Lung (tissue), 12 donors: Measurements from ENCODE around the gene CFAP251. TPM values are rescaled to one million over a fixed set of nuclear protein-coding genes. Genes with fewer than 3 reads are reported as not detected.

Experiments used
- ATAC-seq: fragments of 200-7000 bp; cut with Tn5 transposase; one replicate; pipeline ENCODE4 v1.9.1; 2020; ENCODE audit warnings: moderate number of reproducible peaks; ENCODE audit not compliant: insufficient read depth, low FRiP score
- DNase-seq, 3 donors: peaks; one replicate each; pipeline ENCODE4 v3.0.0-alpha.2; 2013 to 2017
- H3K27ac ChIP-seq, 2 donors: one replicate each; pipeline ENCODE4 v1.5.1; 2013; ENCODE audit warnings: mild to moderate bottlenecking in 2 of 2, moderate library complexity in 2 of 2, control low read depth in 1 of 2, inconsistent platforms in 1 of 2, low read depth in 1 of 2, low read length in 1 of 2
- H3K27me3 ChIP-seq, 3 donors: one replicate each; pipeline ENCODE4 v1.5.1; 2013; ENCODE audit warnings: low read length in 2 of 3; ENCODE audit not compliant: control insufficient read depth in 3 of 3, insufficient read depth in 3 of 3
- H3K36me3 ChIP-seq, 4 donors: one replicate each; pipeline ENCODE4 v1.5.1; 2013; ENCODE audit warnings: low read length in 4 of 4, mild to moderate bottlenecking in 1 of 4, moderate library complexity in 1 of 4; ENCODE audit not compliant: control insufficient read depth in 4 of 4, insufficient read depth in 4 of 4
- H3K4me1 ChIP-seq, 5 donors: one replicate each; pipeline ENCODE4 v1.5.1; 2013; ENCODE audit warnings: low read length in 5 of 5, mild to moderate bottlenecking in 2 of 5, moderate library complexity in 1 of 5; ENCODE audit not compliant: control insufficient read depth in 5 of 5, insufficient read depth in 5 of 5
- H3K4me3 ChIP-seq: one replicate; pipeline ENCODE4 v1.5.1; 2013; ENCODE audit warnings: mild to moderate bottlenecking, control low read depth, moderate library complexity
- H3K9ac ChIP-seq, 2 donors: one replicate each; pipeline ENCODE4 v1.5.1; 2013; ENCODE audit warnings: low read length in 2 of 2, control low read depth in 1 of 2; ENCODE audit not compliant: insufficient read depth in 1 of 2
- H3K9me3 ChIP-seq, 4 donors: one replicate each; pipeline ENCODE4 v1.5.1; 2013; ENCODE audit warnings: low read length in 3 of 4, mild to moderate bottlenecking in 1 of 4, moderate library complexity in 1 of 4; ENCODE audit not compliant: control insufficient read depth in 4 of 4, insufficient read depth in 3 of 4
- CTCF ChIP-seq: IDR thresholded peaks from 2 replicates; pipeline ENCODE4 v1.5.1; 2012; ENCODE audit warnings: mild to moderate bottlenecking; ENCODE audit errors: control extremely low read depth, extremely low read depth
- WGBS, 2 donors: extraction: QIAGEN DNeasy Blood & Tissue Kit; methylation state at CpG; one replicate each; pipeline ENCODE4 v1.1.7; 2013; 5-methylcytosine and 5-hydroxymethylcytosine counted together
- polyA plus RNA-seq, 2 donors: library from polyadenylated mRNA; stranded (reverse); fragments of 200-250 nt; gene quantifications; one replicate each; pipeline ENCODE4 v1.2.1, GENCODE V29; 2013
- total RNA-seq, 2 donors: library from RNA; depleted of rRNA in 1 of 2; stranded (reverse); fragments of >200 nt in 1 of 2; gene quantifications; one replicate each; pipeline ENCODE4 v1.2.1, GENCODE V29; 2014 to 2021
- donor health status: control.
- donor health status: control.
- donor health status: Bipolar disorder and iron deficiency.
- donor health status: healthy.
- donor health status: DM: yes; HTN: yes; CAD: no.

Gene CFAP251
- total and polyA plus RNA-seq, 4 donors: 6.9 to 35.4 (median 15.6) TPM

GRCh38 chr12:121992059-121992879 is 73.9 kb downstream of the CFAP251 start:
- peaks cover 0 to 13% (median 0%) of the 10 kb centered on the region in 5 donors for H3K4me1 ChIP-seq
- H3K36me3 ChIP-seq: no peaks in the 10 kb centered on the region
- no peak for TF ChIP-seq CTCF
- peaks cover 0 to 2% (median 0%) of the 10 kb centered on the region in 3 donors for H3K27me3 ChIP-seq
- 42 to 45% methylated on average over 21 of the region's 21 CpGs for WGBS, 2 donors
- H3K27ac ChIP-seq: peak overlapping the region; percentile 50 to 82
- DNase-seq (peak in 2 of 3 donors; percentile 19 to 57), ATAC-seq (peak; percentile 64)
- H3K4me3 ChIP-seq: no peak overlapping the region
- no peaks in the 10 kb centered on the region for H3K9me3 ChIP-seq
- H3K9ac ChIP-seq: no peak overlapping the region

GRCh38 chr12:121996050-121996944 is 77.9 kb downstream of the CFAP251 start:
- Histone ChIP-seq H3K27me3 (peaks cover 0 to 2% (median 0%) of the 10 kb centered on the region in 3 donors), H3K27ac (peak overlapping the region in 1 of 2 donors; percentile 4), H3K9me3 (no peaks in the 10 kb centered on the region), H3K4me3 (no peak overlapping the region), H3K36me3 (no peaks in the 10 kb centered on the region), H3K9ac (no peak overlapping the region), H3K4me1 (peaks cover 0 to 13% (median 0%) of the 10 kb centered on the region in 5 donors)
- no peak for TF ChIP-seq CTCF
- WGBS, 2 donors: 43 to 64% methylated on average over 9 of the region's 9 CpGs
- DNase-seq (peak in 1 of 3 donors; percentile 35), ATAC-seq (no peak)

GRCh38 chr12:121996945-121997612 is 78.7 kb downstream of the CFAP251 start:
- no peak for TF ChIP-seq CTCF
- ATAC-seq: no peak
- 83 to 87% methylated on average over 13 of the region's 13 CpGs for WGBS, 2 donors
- Histone ChIP-seq H3K4me3 (no peak overlapping the region), H3K27me3 (peaks cover 0 to 2% (median 0%) of the 10 kb centered on the region in 3 donors), H3K36me3 (no peaks in the 10 kb centered on the region), H3K9me3 (no peaks in the 10 kb centered on the region), H3K27ac (peak overlapping the region in 1 of 2 donors; percentile 58), H3K9ac (no peak overlapping the region), H3K4me1 (peaks cover 0 to 7% (median 0%) of the 10 kb centered on the region in 5 donors)
- no peak for DNase-seq
